ENCODE data around the gene C1QL2. TPM values are rescaled to one million over a fixed set of nuclear protein-coding genes. Genes with fewer than 3 reads are reported as not detected.

Gene C1QL2
- total RNA-seq, 1 donor from 2014 or later, result not detected

DNA sequence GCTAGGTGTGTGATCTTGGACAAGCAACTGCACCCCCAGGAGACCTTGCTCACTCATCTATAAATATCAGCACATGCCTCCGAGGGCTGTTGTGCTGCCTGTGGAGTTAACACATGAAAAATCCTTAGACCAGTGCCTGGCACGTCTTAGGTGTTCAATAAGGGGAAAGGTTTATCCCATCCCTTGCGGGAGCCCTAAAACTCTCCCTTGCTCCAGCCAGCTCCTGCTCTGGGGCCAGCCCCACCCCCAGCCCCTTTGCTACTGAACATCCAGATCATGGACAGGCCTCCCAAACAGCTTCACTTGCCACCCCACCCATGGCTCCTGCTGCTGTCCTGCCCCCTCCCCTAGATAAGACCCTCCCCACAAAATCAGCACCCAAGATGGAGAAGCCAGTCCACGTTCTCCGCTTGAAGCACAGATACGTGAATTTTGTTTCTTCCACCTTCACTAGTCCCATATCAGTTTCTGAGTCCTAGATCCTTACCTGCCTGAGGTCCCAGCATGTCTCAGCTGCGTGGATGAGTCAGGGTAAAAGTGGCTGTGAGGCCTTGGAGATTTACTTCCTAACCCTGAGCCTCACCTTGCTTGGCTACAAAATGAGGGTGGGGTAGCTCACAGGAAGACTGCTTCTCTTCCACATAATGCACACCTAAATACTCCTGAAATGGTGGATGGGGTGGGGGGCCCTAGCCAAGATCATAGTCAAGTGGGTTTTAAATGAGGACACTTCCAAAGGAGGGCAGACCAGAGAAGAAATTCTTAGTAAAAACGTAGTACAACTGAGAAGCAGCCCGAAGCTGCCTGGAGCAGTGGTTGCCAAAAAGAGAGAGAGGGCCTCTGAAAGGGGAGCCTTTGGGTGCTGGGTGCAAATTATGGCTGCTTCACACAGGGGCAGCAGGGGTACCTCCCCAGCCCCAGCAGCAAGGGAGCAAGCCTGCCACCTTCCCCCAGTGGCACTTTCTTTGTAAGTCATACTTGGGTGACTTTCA, 40.4 kb downstream of the C1QL2 start:
- Mint-ChIP-seq H3K27ac (no peak overlapping the region), H3K27me3 (ENCODE audit: low read depth) (no peaks in the 10 kb centered on the region), H3K4me3 (ENCODE audit: low read depth) (no peak overlapping the region), H3K4me1 (ENCODE audit: low read depth) (no peaks in the 10 kb centered on the region), H3K36me3 (ENCODE audit: low read depth) (no peaks in the 10 kb centered on the region), H3K9me3 (no peaks in the 10 kb centered on the region)
- intact Hi-C loops (cut with micrococcal nuclease), result no loop called here
- no peak for DNase-seq (ENCODE audit: low spot score)

DNA sequence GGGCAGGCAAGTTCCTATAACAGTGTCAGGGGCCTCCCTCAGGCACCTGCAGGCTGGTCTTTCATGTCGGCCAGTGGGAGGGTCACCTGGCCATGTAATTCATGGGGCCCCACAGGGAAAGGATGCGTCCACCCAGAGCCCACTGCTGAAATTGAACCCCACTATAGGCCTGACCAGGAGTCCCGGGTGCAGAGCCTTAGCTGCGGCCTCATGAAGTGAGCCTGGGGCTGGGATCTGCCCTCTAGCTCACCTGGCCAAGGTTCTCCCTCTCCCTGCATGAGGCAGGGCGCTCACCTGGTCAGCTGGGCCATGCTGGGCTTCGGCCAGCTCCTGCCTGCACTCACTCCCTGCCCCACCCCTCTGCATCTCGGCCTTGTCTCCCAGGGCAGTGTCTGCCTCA, 41.1 kb downstream of the C1QL2 start:
- DNase-seq (ENCODE audit: low spot score), result no peak
- no peak overlapping the region for H3K27ac Mint-ChIP-seq
- H3K4me1 Mint-ChIP-seq (ENCODE audit: low read depth), result no peaks in the 10 kb centered on the region
- no peak overlapping the region for H3K4me3 Mint-ChIP-seq (ENCODE audit: low read depth)
- no peaks in the 10 kb centered on the region for H3K9me3 Mint-ChIP-seq
- intact Hi-C loops (cut with micrococcal nuclease), result no loop called here
- no peaks in the 10 kb centered on the region for H3K27me3 Mint-ChIP-seq (ENCODE audit: low read depth)
- H3K36me3 Mint-ChIP-seq (ENCODE audit: low read depth), result no peaks in the 10 kb centered on the region

DNA sequence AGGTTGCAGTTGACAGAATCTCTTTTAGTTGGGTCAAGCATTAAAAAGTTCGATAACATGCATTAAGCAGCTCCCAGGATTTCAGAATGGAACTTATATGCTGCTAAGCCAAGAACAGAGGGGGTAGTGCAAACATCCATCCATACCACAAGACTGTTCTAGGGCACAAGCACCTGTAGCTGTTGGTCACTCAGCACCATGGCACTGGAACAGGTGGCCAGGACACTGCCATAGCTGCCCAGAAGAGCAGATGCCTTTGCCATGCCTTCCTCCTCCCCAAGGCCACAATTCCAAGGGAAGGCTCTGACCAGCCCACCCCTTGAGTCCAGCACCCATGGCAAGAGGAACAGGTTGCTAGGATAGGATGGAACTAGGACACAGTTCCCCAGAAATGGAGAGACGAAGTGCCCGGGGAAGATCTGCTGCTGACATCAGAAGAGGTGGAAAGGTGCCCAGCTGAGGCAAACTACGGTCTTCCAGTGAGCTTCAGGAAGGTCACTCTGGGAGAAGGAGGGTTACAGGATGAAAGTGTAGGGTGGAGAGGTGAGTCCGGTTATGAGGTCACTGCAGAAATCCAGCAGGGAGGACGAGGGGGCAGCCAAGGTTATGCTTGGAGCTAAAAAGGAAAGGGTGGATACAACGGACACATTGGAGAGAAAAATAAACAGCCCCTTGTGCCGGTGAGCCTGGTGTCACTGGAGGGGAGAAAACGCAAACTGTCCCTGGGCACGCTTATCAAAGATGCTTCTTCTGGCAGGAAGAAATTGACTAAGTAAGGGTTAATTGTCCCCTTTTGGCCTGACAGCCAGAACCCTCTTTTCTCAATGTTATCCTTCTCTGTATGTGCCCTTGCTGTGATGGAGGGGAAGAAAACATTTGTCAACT, 41.9 kb downstream of the C1QL2 start:
- Mint-ChIP-seq H3K27ac (no peak overlapping the region), H3K4me3 (ENCODE audit: low read depth) (no peak overlapping the region), H3K27me3 (ENCODE audit: low read depth) (no peaks in the 10 kb centered on the region), H3K9me3 (peaks cover 1% of the 10 kb centered on the region), H3K36me3 (ENCODE audit: low read depth) (no peaks in the 10 kb centered on the region), H3K4me1 (ENCODE audit: low read depth) (no peaks in the 10 kb centered on the region)
- no peak for DNase-seq (ENCODE audit: low spot score)
- intact Hi-C loops (cut with micrococcal nuclease), result no loop called here

DNA sequence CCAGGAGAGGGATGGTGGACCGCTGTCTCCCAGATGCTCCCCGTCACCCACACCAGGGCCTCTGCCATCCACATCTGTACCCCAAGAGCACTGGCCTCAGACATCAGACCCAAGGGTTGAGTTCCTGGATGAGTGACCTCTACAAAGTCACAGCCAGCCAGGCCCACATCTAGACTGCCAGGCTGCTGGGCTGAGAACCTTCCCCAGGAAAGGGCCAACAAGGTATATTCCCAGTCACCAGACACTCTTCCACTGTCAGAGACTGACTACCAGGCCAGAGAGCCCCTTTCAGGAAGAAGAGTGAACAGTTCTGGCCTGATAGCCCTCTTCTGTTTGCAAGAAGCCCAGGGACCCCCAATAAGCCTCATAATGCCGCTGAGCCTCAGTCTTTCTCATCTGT, 44.3 kb downstream of the C1QL2 start:
- H3K27me3 Mint-ChIP-seq (ENCODE audit: low read depth), result no peaks in the 10 kb centered on the region
- intact Hi-C loops (cut with micrococcal nuclease), result no loop called here
- no peak overlapping the region for H3K4me3 Mint-ChIP-seq (ENCODE audit: low read depth)
- no peak for DNase-seq (ENCODE audit: low spot score)
- H3K9me3 Mint-ChIP-seq, result peaks cover 4% of the 10 kb centered on the region
- no peaks in the 10 kb centered on the region for H3K36me3 Mint-ChIP-seq (ENCODE audit: low read depth)
- H3K4me1 Mint-ChIP-seq (ENCODE audit: low read depth), result no peaks in the 10 kb centered on the region
- no peak overlapping the region for H3K27ac Mint-ChIP-seq

DNA sequence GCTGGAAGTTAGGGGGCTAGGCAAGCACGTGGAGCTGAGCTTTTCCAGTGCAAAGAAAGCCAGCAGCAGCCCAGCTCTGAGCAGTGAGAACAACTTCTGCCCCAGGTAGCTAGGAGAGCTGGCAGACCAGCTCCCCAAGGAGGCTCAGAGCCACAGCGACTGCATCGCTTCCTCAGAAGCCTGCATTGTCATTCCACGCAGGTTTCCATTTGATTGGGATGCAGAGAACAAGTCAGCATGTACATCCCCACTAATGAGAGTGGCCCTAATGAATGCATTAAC, 45.1 kb downstream of the C1QL2 start:
- Mint-ChIP-seq H3K4me1 (ENCODE audit: low read depth) (no peaks in the 10 kb centered on the region), H3K27me3 (ENCODE audit: low read depth) (no peaks in the 10 kb centered on the region), H3K36me3 (ENCODE audit: low read depth) (no peaks in the 10 kb centered on the region), H3K4me3 (ENCODE audit: low read depth) (no peak overlapping the region), H3K27ac (no peak overlapping the region), H3K9me3 (peaks cover 4% of the 10 kb centered on the region)
- intact Hi-C loops (cut with micrococcal nuclease), result no loop called here
- no peak for DNase-seq (ENCODE audit: low spot score)

DNA sequence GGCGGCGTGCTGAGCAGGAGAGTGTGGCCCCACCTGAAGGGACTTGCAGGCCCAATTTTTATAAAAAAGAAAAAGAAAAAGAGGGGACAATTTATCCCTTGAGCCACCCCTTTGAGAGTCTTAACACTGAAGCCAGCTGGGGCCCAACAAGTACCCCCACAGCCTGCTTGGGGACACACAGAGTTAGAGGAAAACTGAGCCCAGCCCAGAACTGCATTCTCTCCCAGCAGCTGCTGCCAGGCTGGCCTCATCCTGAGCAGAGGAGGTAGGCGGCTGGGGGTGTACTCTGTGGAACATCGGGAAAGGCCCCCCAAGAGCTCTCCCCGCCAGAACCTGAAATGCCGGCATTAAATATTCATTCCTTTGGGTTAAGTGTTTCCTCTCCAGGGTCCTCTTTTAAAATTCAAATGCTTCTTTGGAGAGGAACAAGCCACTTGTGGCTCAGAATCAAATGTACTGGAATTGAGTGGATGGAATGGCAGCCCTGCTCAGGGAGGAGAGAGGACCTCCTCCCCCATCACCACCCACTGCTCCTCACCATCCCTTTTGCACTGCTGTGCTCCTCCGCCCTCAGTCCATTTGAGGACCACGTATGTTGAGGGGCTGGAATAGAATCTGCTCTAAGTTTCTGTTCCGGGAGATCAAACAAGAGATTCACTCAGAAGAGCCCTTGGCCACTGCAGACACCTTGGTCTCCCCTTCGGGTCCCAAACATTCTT, 45.6 kb downstream of the C1QL2 start:
- no peaks in the 10 kb centered on the region for H3K36me3 Mint-ChIP-seq (ENCODE audit: low read depth)
- H3K9me3 Mint-ChIP-seq, result peaks cover 4% of the 10 kb centered on the region
- no peak overlapping the region for H3K4me3 Mint-ChIP-seq (ENCODE audit: low read depth)
- H3K27ac Mint-ChIP-seq, result no peak overlapping the region
- H3K4me1 Mint-ChIP-seq (ENCODE audit: low read depth), result no peaks in the 10 kb centered on the region
- intact Hi-C loops (cut with micrococcal nuclease), result no loop called here
- no peak for DNase-seq (ENCODE audit: low spot score)
- no peaks in the 10 kb centered on the region for H3K27me3 Mint-ChIP-seq (ENCODE audit: low read depth)

DNA sequence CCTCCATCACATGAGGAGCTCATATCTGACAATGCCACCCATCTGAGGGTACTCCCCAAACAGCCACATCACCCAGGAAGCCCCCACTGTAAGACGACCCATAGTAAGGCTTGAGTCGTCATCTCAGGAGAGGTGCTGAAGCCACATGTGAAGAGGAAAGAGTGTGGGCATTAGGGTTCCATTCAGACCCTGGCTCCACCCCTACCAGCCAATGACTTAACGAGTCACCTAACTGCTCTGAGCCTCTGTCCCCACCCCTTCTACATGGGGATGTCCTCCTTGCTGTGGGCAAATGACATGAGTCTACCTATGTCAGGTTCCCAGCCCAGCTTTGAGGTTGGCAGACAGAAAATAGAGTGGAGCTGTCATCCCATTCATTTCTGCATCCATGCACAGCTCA, 46.3 kb downstream of the C1QL2 start:
- H3K4me3 Mint-ChIP-seq (ENCODE audit: low read depth), result no peak overlapping the region
- no peaks in the 10 kb centered on the region for H3K27me3 Mint-ChIP-seq (ENCODE audit: low read depth)
- H3K36me3 Mint-ChIP-seq (ENCODE audit: low read depth), result no peaks in the 10 kb centered on the region
- H3K9me3 Mint-ChIP-seq, result peaks cover 4% of the 10 kb centered on the region
- intact Hi-C loops (cut with micrococcal nuclease), result no loop called here
- no peak for DNase-seq (ENCODE audit: low spot score)
- no peak overlapping the region for H3K27ac Mint-ChIP-seq
- H3K4me1 Mint-ChIP-seq (ENCODE audit: low read depth), result no peaks in the 10 kb centered on the region

DNA sequence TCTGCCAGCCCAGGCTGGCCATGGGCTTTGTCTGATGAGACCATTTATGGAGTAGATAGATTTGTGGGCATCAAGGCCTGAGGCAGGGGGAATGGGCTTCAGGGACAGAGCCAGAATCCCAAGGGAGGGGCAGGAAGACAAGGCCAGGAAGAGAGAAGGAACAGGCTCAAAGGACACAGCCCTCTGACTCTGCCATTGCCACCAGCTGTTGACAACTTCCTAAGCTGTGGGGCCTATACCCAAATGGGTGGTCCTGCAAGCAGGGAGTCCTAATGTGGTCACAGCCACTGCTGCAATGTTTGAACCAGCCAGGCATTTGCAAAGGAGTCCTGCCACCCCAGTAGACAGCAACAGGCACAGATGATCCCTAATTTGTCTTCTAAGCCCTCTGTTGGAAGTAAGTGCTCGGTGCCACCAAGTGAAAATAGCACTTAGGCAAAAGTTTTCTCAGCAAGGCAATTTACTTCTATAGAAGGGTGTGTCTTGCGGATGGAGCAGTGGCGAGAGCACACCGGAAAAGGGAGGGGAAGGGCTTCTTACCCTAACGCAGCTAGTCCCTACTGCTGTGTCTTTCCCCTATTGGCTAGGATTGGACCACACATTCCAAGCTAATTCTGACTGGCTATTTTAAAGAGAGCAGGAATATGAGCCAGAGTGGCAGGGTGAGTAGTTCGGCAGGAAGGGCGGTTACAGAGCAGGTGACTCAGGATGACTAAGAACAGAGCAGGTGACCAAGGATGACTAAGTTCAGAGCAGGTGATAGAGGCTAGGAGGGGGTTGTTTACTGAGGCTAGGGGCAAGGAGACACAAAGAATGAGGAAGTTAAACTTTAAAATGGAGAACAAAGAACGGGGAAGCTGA, 47.2 kb downstream of the C1QL2 start:
- intact Hi-C loops (cut with micrococcal nuclease), result no loop called here
- Mint-ChIP-seq H3K4me1 (ENCODE audit: low read depth) (no peaks in the 10 kb centered on the region), H3K9me3 (peaks cover 4% of the 10 kb centered on the region), H3K36me3 (ENCODE audit: low read depth) (no peaks in the 10 kb centered on the region), H3K4me3 (ENCODE audit: low read depth) (no peak overlapping the region), H3K27ac (no peak overlapping the region), H3K27me3 (ENCODE audit: low read depth) (no peaks in the 10 kb centered on the region)
- no peak for DNase-seq (ENCODE audit: low spot score)

DNA sequence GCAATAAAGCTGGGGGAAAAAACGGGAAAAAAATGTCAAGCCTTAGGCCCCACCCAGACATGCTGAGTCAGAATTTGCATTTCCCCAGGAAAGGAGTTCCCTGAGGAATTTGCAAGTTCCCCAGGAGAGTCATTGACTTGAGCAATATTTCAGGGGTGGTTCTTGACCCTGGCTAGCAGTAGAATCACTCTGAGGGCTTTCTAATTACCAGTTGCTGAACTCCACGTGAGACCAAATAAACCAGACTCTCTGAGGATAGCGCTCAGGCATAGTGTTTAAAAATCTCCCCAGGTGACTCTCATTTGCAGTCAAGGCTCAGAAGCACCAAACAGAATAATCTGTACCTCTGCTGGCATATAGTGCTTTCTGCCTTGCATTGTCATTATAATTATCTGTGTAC, 48.7 kb downstream of the C1QL2 start:
- intact Hi-C loops (cut with micrococcal nuclease), result no loop called here
- no peak overlapping the region for H3K4me3 Mint-ChIP-seq (ENCODE audit: low read depth)
- no peaks in the 10 kb centered on the region for H3K4me1 Mint-ChIP-seq (ENCODE audit: low read depth)
- H3K9me3 Mint-ChIP-seq, result peaks cover 4% of the 10 kb centered on the region
- H3K36me3 Mint-ChIP-seq (ENCODE audit: low read depth), result no peaks in the 10 kb centered on the region
- DNase-seq (ENCODE audit: low spot score), result no peak
- H3K27ac Mint-ChIP-seq, result no peak overlapping the region
- H3K27me3 Mint-ChIP-seq (ENCODE audit: low read depth), result no peaks in the 10 kb centered on the region

DNA sequence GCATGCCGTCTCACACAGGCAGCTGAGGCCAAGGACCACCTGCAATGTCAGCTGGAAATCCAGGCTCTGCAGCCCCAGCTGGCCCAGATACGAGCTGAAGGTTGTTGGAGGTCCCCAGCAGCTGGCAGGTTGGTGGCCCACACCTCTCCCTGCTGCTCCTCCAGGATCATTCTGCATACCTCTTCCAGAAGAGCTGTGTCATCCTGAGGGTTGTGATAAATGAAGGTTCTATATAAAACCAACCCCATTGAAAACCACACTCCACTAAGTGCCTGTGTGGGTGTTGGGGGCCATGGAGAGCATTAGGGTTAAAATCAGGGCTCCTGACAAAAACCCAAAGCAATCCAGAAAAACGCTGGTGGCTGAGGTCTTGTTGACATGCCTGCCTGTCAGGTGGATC, 50.4 kb downstream of the C1QL2 start:
- intact Hi-C loops (cut with micrococcal nuclease), result no loop called here
- Mint-ChIP-seq H3K9me3 (peaks cover 4% of the 10 kb centered on the region), H3K4me1 (ENCODE audit: low read depth) (no peaks in the 10 kb centered on the region), H3K4me3 (ENCODE audit: low read depth) (no peak overlapping the region), H3K27me3 (ENCODE audit: low read depth) (no peaks in the 10 kb centered on the region), H3K36me3 (ENCODE audit: low read depth) (no peaks in the 10 kb centered on the region), H3K27ac (no peak overlapping the region)
- no peak for DNase-seq (ENCODE audit: low spot score)

DNA sequence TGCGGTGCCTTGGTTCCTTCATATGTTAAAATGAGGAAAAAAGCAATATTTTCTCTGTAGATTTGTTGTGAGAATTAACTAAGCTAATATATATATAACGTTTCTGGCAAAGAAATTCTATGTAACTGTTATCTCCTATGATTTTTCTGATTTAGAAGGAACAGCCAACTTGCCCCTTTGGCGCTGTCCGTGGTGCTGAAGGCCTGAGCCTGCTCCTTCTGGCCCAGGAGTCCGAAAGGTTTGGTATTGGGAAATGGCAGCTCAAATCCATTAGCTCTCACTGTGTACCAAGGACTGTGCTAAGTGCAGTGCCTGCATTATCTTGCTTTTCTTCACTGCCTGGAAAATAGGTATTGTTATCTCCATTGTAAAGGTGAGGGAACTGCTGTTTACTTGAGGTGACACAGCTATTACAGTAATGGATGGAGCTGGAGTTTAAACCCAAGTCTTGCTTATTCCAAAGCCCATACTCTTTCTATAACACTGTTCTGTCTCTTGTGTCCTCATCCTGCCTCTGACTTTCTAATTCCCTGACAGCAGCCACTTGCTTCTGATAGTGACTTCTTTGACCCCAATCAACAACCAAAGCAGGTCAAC, 52.2 kb downstream of the C1QL2 start:
- intact Hi-C loops (cut with micrococcal nuclease), result no loop called here
- peak; percentile 17 for DNase-seq (ENCODE audit: low spot score)
- Mint-ChIP-seq H3K4me3 (ENCODE audit: low read depth) (no peak overlapping the region), H3K27ac (no peak overlapping the region), H3K9me3 (peaks cover under 1% of the 10 kb centered on the region), H3K4me1 (ENCODE audit: low read depth) (no peaks in the 10 kb centered on the region), H3K36me3 (ENCODE audit: low read depth) (no peaks in the 10 kb centered on the region), H3K27me3 (ENCODE audit: low read depth) (no peaks in the 10 kb centered on the region)
